ENCODE results near the gene LCORL.
"Not testable (repeated sequence)": the region's sequence is repeated elsewhere in the genome, so short reads cannot be mapped to it uniquely, and the experiment has no call there.

LCORL gene

GRCh38 chr4:18039113-18039512 lies 17.6 kb upstream of the LCORL start:
- TF ChIP-seq CTCF (IDR thresholded peaks at IDR 0.05; ENCODE audit: control insufficient read depth, extremely low read depth, insufficient read depth), result no peak
- no peak overlapping the region for H3K4me3 ChIP-seq (ENCODE audit: low read depth, low read length)
- no peak for DNase-seq (ENCODE audit: low read depth)

GRCh38 chr4:18036369-18036768 lies 14.8 kb upstream of the LCORL start:
- not testable (repeated sequence) for DNase-seq (ENCODE audit: low read depth); H3K4me3 ChIP-seq (ENCODE audit: low read depth, low read length)

GRCh38 chr4:18034099-18034498 lies 12.5 kb upstream of the LCORL start:
- H3K4me3 ChIP-seq (ENCODE audit: low read depth, low read length), result no peak overlapping the region
- DNase-seq (ENCODE audit: low read depth), result no peak
- no peak for TF ChIP-seq CTCF (IDR thresholded peaks at IDR 0.05; ENCODE audit: control insufficient read depth, extremely low read depth, insufficient read depth)

- TF ChIP-seq CTCF (IDR thresholded peaks at IDR 0.05; ENCODE audit: control insufficient read depth, extremely low read depth, insufficient read depth), result no peak
- no peak for DNase-seq (ENCODE audit: low read depth)
- no peak overlapping the region for H3K4me3 ChIP-seq (ENCODE audit: low read depth, low read length)
Measured at GRCh38 chr4:18033111-18034085, 11.8 kb upstream of the LCORL start.

GRCh38 chr4:18025288-18025687 lies 3.7 kb upstream of the LCORL start:
- no peak for TF ChIP-seq CTCF (IDR thresholded peaks at IDR 0.05; ENCODE audit: control insufficient read depth, extremely low read depth, insufficient read depth)
- no peak for DNase-seq (ENCODE audit: low read depth)
- no peak overlapping the region for H3K4me3 ChIP-seq (ENCODE audit: low read depth, low read length)

- no peak for DNase-seq (ENCODE audit: low read depth)
- H3K4me3 ChIP-seq (ENCODE audit: low read depth, low read length), result peak overlapping the region; percentile 78
- no peak for TF ChIP-seq CTCF (IDR thresholded peaks at IDR 0.05; ENCODE audit: control insufficient read depth, extremely low read depth, insufficient read depth)
Measured at GRCh38 chr4:18022572-18023050, 1.1 kb upstream of the LCORL start.

- DNase-seq (ENCODE audit: low read depth), result no peak
- H3K4me3 ChIP-seq (ENCODE audit: low read depth, low read length), result peak overlapping the region; percentile 78
Measured at GRCh38 chr4:18021470-18021719, 160 bp downstream of the LCORL start.

More at GRCh38 chr4:18021470-18021719, 160 bp downstream of the LCORL start:
- no peak for TF ChIP-seq CTCF (IDR thresholded peaks at IDR 0.05; ENCODE audit: control insufficient read depth, extremely low read depth, insufficient read depth)
